H1 (cell line): ENCODE results near the gene CNOT10. TPM values are rescaled to one million over a fixed set of nuclear protein-coding genes. Genes with fewer than 3 reads are reported as not detected.

Experiments
- CBX5 ChIP-seq: fragments of 300-800, 300-1000 bp; sonication (generic); IDR thresholded peaks from 2 replicates; pipeline ENCODE4 v1.7.1; 2016; ENCODE audit warnings: antibody characterized with exemption, low read length, low read depth
- CBX8 ChIP-seq: fragments of 300-800, 300-1000 bp; sonication (generic); IDR thresholded peaks from 2 replicates; pipeline ENCODE4 v1.7.1; 2016; ENCODE audit warnings: low read depth, low read length, borderline replicate concordance
- HDAC6 ChIP-seq: IDR thresholded peaks from one replicate; pipeline ENCODE4 v1.7.1; 2012; ENCODE audit warnings: low read depth, mild to moderate bottlenecking, inconsistent platforms, low read length, moderate library complexity
- JUN ChIP-seq: IDR thresholded peaks from 2 replicates; pipeline ENCODE4 v1.6.1; 2011; ENCODE audit warnings: low read depth, mild to moderate bottlenecking, improper control_type of control experiment, low read length
- JUND ChIP-seq: IDR thresholded peaks from 2 replicates; pipeline ENCODE4 v1.6.1; 2011; ENCODE audit warnings: mild to moderate bottlenecking, improper control_type of control experiment, low read length
- KDM1A ChIP-seq: fragments of 200-600, 300-600 bp; sonication (generic); IDR thresholded peaks from 2 replicates; pipeline ENCODE4 v1.7.1; 2016; ENCODE audit warnings: mild to moderate bottlenecking, low read length, borderline replicate concordance
- KDM5A ChIP-seq: fragments of 200-600 bp; IDR thresholded peaks from 2 replicates; pipeline ENCODE4 v1.7.1; 2012; ENCODE audit warnings: mild to moderate bottlenecking, low read length, inconsistent platforms, mixed read lengths
- RAD21 ChIP-seq, 2 experiments: IDR thresholded peaks in 1 of 2; conservative IDR thresholded peaks in 1 of 2; 2 replicates each; pipeline ENCODE4 v1.6.1; 2011; ENCODE audit warnings: low read depth in 2 of 2, low read length in 2 of 2, improper control_type of control experiment in 1 of 2, inconsistent platforms in 1 of 2, mild to moderate bottlenecking in 1 of 2, moderate library complexity in 1 of 2
- RBBP5 ChIP-seq: IDR thresholded peaks from 2 replicates; pipeline ENCODE4 v1.7.1; 2012; ENCODE audit warnings: low read depth, mild to moderate bottlenecking, inconsistent platforms, low read length, moderate library complexity, borderline replicate concordance
- RNF2 ChIP-seq: fragments of 200-900, 300-1000 bp; sonication (generic); IDR thresholded peaks from 2 replicates; pipeline ENCODE4 v1.7.1; 2016; ENCODE audit warnings: borderline replicate concordance, low read depth, mild to moderate bottlenecking, antibody characterized with exemption, low read length; ENCODE audit not compliant: poor library complexity, severe bottlenecking; ENCODE audit errors: missing control alignments
- RXRA ChIP-seq: IDR thresholded peaks from 2 replicates; pipeline ENCODE4 v1.6.1; 2011; ENCODE audit warnings: low read depth, mild to moderate bottlenecking, low read length, moderate library complexity; ENCODE audit not compliant: insufficient read depth
- SAP30 ChIP-seq: fragments of 300-600 bp; sonication (generic); IDR thresholded peaks from 2 replicates; pipeline ENCODE4 v1.7.1; 2012; ENCODE audit warnings: low read length, moderate library complexity, mild to moderate bottlenecking, inconsistent platforms; ENCODE audit not compliant: insufficient read depth, insufficient replicate concordance
- SIN3A ChIP-seq, 2 experiments: IDR thresholded peaks in 1 of 2; conservative IDR thresholded peaks in 1 of 2; 2 replicates each; pipeline ENCODE4 v1.6.1; 2011 to 2012; ENCODE audit warnings: low read length in 2 of 2, improper control_type of control experiment in 1 of 2, low read depth in 1 of 2, mild to moderate bottlenecking in 1 of 2
- ZNF274 ChIP-seq: IDR thresholded peaks from 2 replicates; pipeline ENCODE4 v1.7.0; 2012; ENCODE audit warnings: low read length, borderline replicate concordance; ENCODE audit errors: extremely low read depth
- polyA plus RNA-seq, 7 experiments: library from polyadenylated mRNA; depleted of rRNA in 3 of 7; stranded (reverse) in 5 of 7; unstranded in 2 of 7; fragments of >200 nt in 5 of 7; fragments of 200-250 nt in 2 of 7; gene quantifications; 1 replicate in 5 of 7; 2 replicates in 1 of 7; 4 replicates in 1 of 7; pipeline versions ENCODE4 v1.2.1 to v1.2.3, GENCODE V29; 2011 to 2013; ENCODE audit warnings: missing spikeins in 2 of 7, mixed read lengths in 2 of 7
- total RNA-seq: library from RNA; stranded (reverse); fragmentation: NEBNext Ultra II Directional; extraction: Animal tissue kit (Norgen Biotek cat#: 25700); gene quantifications from 2 replicates; pipeline ENCODE4 v1.2.1, GENCODE V29; 2021
- TF ChIP-seq, protein P1 (sequence below), 3 experiments: IDR thresholded peaks; 1 replicate in 2 of 3; 2 replicates in 1 of 3; pipeline versions ENCODE4 v1.5.1 to v1.6.1; 2011; ENCODE audit warnings: low read length in 3 of 3, mild to moderate bottlenecking in 3 of 3, inconsistent platforms in 2 of 3, low read depth in 1 of 3, moderate library complexity in 1 of 3; ENCODE audit not compliant: insufficient read depth in 1 of 3; ENCODE audit errors: control extremely low read depth in 1 of 3
- TF ChIP-seq, protein P2 (sequence below): IDR thresholded peaks from 2 replicates; pipeline ENCODE4 v1.6.1; 2012; ENCODE audit warnings: inconsistent platforms
- TF ChIP-seq, protein P3 (sequence below): IDR thresholded peaks from 2 replicates; pipeline ENCODE4 v1.6.1; 2011; ENCODE audit warnings: low read length, improper control_type of control experiment

The CNOT10 gene
- total and polyA plus RNA-seq, 2 of the 8 experiments (the other 6 are each of a cell fraction or from before 2014, with no cell fraction given) = 39.9 to 55.9 TPM

DNA sequence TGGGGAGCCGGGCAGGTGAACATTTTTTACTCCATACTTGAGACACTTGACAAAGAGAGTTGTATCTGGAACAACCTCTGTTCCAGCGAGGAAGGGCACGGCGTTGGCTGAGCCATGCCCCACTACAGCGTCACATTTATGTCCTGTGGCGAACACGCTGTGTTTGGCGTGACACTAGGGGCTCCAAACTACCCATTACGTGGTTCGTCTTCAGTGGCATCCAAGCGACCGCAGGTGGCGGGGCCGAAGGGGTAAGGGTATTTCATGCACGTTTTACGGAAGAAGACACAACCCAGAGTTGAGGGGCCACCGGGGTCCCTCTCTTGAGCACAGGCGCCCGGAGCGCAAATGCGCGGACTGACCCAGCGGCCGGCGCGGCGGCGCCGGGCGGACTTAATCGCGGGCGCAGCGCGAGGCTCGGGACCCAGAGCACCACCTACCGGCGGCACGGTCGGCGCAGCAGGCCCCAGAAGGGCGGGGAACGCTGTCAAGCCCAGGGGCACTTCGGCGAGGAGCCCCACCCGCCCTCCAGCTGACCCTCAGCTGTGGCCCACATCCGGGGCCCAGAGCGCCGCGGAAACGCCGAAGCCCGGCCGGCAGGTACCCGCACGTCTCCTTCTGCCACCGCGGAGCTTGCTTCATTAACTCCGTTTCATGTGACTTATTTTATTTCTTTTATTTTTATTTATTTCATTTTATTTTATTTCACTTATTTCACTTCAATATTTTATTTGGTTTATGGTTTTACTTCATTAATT, 96.4 kb downstream of the CNOT10 start (continued):
- TF ChIP-seq RXRA (no peak), KDM1A (peak; percentile 79), RBBP5 (no peak), CBX8 (no peak), JUND (peak; percentile 27; the same call in 1 of the 2 replicates), RNF2 (no peak), KDM5A (no peak), ZNF274 (no peak), SAP30 (peak; percentile 74), HDAC6 (no peak), CBX5 (no peak), JUN (no peak), SIN3A (conservative IDR thresholded peaks at IDR 0.05 in 1 of 2, IDR thresholded peaks at IDR 0.05 in 1 of 2; ENCODE audit: low read depth in 1 of 2, low read length in 2 of 2) (peak; percentile 98 to 99), RAD21 (IDR thresholded peaks at IDR 0.05 in 1 of 2, conservative IDR thresholded peaks at IDR 0.05 in 1 of 2; ENCODE audit: low read depth in 2 of 2, low read length in 2 of 2) (peak; percentile 63 to 75)
- TF ChIP-seq, protein P1, sequence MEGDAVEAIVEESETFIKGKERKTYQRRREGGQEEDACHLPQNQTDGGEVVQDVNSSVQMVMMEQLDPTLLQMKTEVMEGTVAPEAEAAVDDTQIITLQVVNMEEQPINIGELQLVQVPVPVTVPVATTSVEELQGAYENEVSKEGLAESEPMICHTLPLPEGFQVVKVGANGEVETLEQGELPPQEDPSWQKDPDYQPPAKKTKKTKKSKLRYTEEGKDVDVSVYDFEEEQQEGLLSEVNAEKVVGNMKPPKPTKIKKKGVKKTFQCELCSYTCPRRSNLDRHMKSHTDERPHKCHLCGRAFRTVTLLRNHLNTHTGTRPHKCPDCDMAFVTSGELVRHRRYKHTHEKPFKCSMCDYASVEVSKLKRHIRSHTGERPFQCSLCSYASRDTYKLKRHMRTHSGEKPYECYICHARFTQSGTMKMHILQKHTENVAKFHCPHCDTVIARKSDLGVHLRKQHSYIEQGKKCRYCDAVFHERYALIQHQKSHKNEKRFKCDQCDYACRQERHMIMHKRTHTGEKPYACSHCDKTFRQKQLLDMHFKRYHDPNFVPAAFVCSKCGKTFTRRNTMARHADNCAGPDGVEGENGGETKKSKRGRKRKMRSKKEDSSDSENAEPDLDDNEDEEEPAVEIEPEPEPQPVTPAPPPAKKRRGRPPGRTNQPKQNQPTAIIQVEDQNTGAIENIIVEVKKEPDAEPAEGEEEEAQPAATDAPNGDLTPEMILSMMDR (IDR thresholded peaks at IDR 0.05; ENCODE audit: control extremely low read depth in 1 of 3, insufficient read depth in 1 of 3, low read depth in 1 of 3, low read length in 3 of 3) = peak; percentile 77 to 88 (median 80)
- TF ChIP-seq, protein P2, sequence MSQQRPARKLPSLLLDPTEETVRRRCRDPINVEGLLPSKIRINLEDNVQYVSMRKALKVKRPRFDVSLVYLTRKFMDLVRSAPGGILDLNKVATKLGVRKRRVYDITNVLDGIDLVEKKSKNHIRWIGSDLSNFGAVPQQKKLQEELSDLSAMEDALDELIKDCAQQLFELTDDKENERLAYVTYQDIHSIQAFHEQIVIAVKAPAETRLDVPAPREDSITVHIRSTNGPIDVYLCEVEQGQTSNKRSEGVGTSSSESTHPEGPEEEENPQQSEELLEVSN = peak; percentile 64
- TF ChIP-seq, protein P3, sequence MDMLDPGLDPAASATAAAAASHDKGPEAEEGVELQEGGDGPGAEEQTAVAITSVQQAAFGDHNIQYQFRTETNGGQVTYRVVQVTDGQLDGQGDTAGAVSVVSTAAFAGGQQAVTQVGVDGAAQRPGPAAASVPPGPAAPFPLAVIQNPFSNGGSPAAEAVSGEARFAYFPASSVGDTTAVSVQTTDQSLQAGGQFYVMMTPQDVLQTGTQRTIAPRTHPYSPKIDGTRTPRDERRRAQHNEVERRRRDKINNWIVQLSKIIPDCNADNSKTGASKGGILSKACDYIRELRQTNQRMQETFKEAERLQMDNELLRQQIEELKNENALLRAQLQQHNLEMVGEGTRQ = 0 out of 2 replicates have a peak, but pooled peaks have one; percentile 12
